ENCODE results near the gene ALOX12B.

The ALOX12B gene

GRCh38 chr17:8075081-8075480, 12.4 kb downstream of the ALOX12B start:
- Histone ChIP-seq H3K36me3 (ENCODE audit: insufficient read depth) (no peaks in the 10 kb centered on the region), H3K27ac (no peak overlapping the region), H3K4me2 (no peak overlapping the region), H3K9ac (no peak overlapping the region), H3K4me3 (IDR thresholded peaks at IDR 0.05; ENCODE audit: insufficient read depth, low read depth, low read length) (no peak overlapping the region), H3K27me3 (ENCODE audit: insufficient read depth, low read depth) (no peaks in the 10 kb centered on the region), H4K20me1 (ENCODE audit: insufficient read depth) (no peaks in the 10 kb centered on the region), H2AFZ (ENCODE audit: low read depth) (no peak overlapping the region), H3K4me1 (ENCODE audit: low read depth, poor library complexity, severe bottlenecking) (no peaks in the 10 kb centered on the region), H3K79me2 (ENCODE audit: insufficient read depth, low read depth) (no peaks in the 10 kb centered on the region)
- TF ChIP-seq CTCF (conservative IDR thresholded peaks at IDR 0.05; ENCODE audit: low read depth, low read length): no peak

- no peak overlapping the region for H2AFZ ChIP-seq (ENCODE audit: low read depth)
- no peaks in the 10 kb centered on the region for H4K20me1 ChIP-seq (ENCODE audit: insufficient read depth)
- no peak overlapping the region for H3K4me3 ChIP-seq (IDR thresholded peaks at IDR 0.05; ENCODE audit: insufficient read depth, low read depth, low read length)
- H3K4me2 ChIP-seq: no peak overlapping the region
- TF ChIP-seq CTCF (conservative IDR thresholded peaks at IDR 0.05; ENCODE audit: low read depth, low read length): no peak
- H3K4me1 ChIP-seq (ENCODE audit: low read depth, poor library complexity, severe bottlenecking): no peaks in the 10 kb centered on the region
- no peaks in the 10 kb centered on the region for H3K27me3 ChIP-seq (ENCODE audit: insufficient read depth, low read depth)
- H3K9ac ChIP-seq: no peak overlapping the region
- no peak overlapping the region for H3K27ac ChIP-seq
- H3K36me3 ChIP-seq (ENCODE audit: insufficient read depth): no peaks in the 10 kb centered on the region
- no peaks in the 10 kb centered on the region for H3K79me2 ChIP-seq (ENCODE audit: insufficient read depth, low read depth)
Observed at GRCh38 chr17:8074554-8074953, 13.0 kb downstream of the ALOX12B start.

- Histone ChIP-seq H3K4me3 (IDR thresholded peaks at IDR 0.05; ENCODE audit: insufficient read depth, low read depth, low read length) (no peak overlapping the region), H3K4me1 (ENCODE audit: low read depth, poor library complexity, severe bottlenecking) (no peaks in the 10 kb centered on the region), H4K20me1 (ENCODE audit: insufficient read depth) (no peaks in the 10 kb centered on the region), H3K27me3 (ENCODE audit: insufficient read depth, low read depth) (no peaks in the 10 kb centered on the region), H3K9ac (no peak overlapping the region), H3K79me2 (ENCODE audit: insufficient read depth, low read depth) (no peaks in the 10 kb centered on the region), H3K36me3 (ENCODE audit: insufficient read depth) (no peaks in the 10 kb centered on the region), H3K4me2 (no peak overlapping the region), H3K27ac (no peak overlapping the region), H2AFZ (ENCODE audit: low read depth) (no peak overlapping the region)
- TF ChIP-seq CTCF (conservative IDR thresholded peaks at IDR 0.05; ENCODE audit: low read depth, low read length): peak; percentile 57
Observed at GRCh38 chr17:8073627-8074484, 13.7 kb downstream of the ALOX12B start.

- Histone ChIP-seq H3K27me3 (ENCODE audit: insufficient read depth, low read depth) (no peaks in the 10 kb centered on the region), H3K4me3 (IDR thresholded peaks at IDR 0.05; ENCODE audit: insufficient read depth, low read depth, low read length) (no peak overlapping the region)
Observed at GRCh38 chr17:8072729-8073461, 14.6 kb downstream of the ALOX12B start.

More at GRCh38 chr17:8072729-8073461, 14.6 kb downstream of the ALOX12B start:
- Histone ChIP-seq H3K36me3 (ENCODE audit: insufficient read depth) (no peaks in the 10 kb centered on the region), H3K4me2 (no peak overlapping the region), H3K79me2 (ENCODE audit: insufficient read depth, low read depth) (no peaks in the 10 kb centered on the region), H2AFZ (ENCODE audit: low read depth) (no peak overlapping the region), H4K20me1 (ENCODE audit: insufficient read depth) (no peaks in the 10 kb centered on the region), H3K27ac (no peak overlapping the region), H3K4me1 (ENCODE audit: low read depth, poor library complexity, severe bottlenecking) (no peaks in the 10 kb centered on the region), H3K9ac (no peak overlapping the region)
- no peak for TF ChIP-seq CTCF (conservative IDR thresholded peaks at IDR 0.05; ENCODE audit: low read depth, low read length)

All from KMS-11 (cell line).